GM12865 (cell line): ENCODE data around the gene TMEM139.
"Not testable (repeated sequence)": the region's sequence is repeated elsewhere in the genome, so short reads cannot be mapped to it uniquely, and the experiment has no call there.

Experiments used
- DNase-seq: peaks from one replicate; pipeline ENCODE4 v3.0.0; 2010; ENCODE audit warnings: low read depth
- H3K4me3 ChIP-seq: 2 replicates; pipeline ENCODE4 v1.5.1; 2011; ENCODE audit warnings: mild to moderate bottlenecking, low read depth, low read length, control low read depth
- CTCF ChIP-seq: IDR thresholded peaks from 2 replicates; pipeline ENCODE4 v1.5.1; 2011; ENCODE audit warnings: low read length, control low read depth, low read depth, inconsistent platforms; ENCODE audit not compliant: insufficient read depth; ENCODE audit errors: missing control alignments

The TMEM139 gene

GRCh38 chr7:143257501-143257900 is 27.3 kb upstream of the TMEM139 start:
- DNase-seq, result no peak
- H3K4me3 ChIP-seq, result no peak overlapping the region
- TF ChIP-seq CTCF, result no peak

- no peak for TF ChIP-seq CTCF
- DNase-seq, result peak; percentile 69
- no peak overlapping the region for H3K4me3 ChIP-seq
Observed at GRCh38 chr7:143258831-143259230, 25.9 kb upstream of the TMEM139 start.

- H3K4me3 ChIP-seq, result no peak overlapping the region
- no peak for DNase-seq
- no peak for TF ChIP-seq CTCF
Observed at GRCh38 chr7:143259765-143260164, 25.0 kb upstream of the TMEM139 start.

- DNase-seq, result no peak
- H3K4me3 ChIP-seq, result no peak overlapping the region
- TF ChIP-seq CTCF, result no peak
Observed at GRCh38 chr7:143261901-143262300, 22.9 kb upstream of the TMEM139 start.

GRCh38 chr7:143263266-143264195 is 21.2 kb upstream of the TMEM139 start, which contains the start of gene GSTK1:
TSS of gene GSTK1 (plus strand) at chr7:143263441. CDS start at chr7:143263514, 73 bp downstream.
- TF ChIP-seq CTCF, result no peak
- DNase-seq, result peak; percentile 85
- peak within 1 kb of the TSS; percentile 100 for H3K4me3 ChIP-seq

GRCh38 chr7:143264196-143264568 is 20.6 kb upstream of the TMEM139 start:
- H3K4me3 ChIP-seq, result peak overlapping the region; percentile 100
- DNase-seq, result not testable (repeated sequence)

GRCh38 chr7:143265017-143265693 is 19.6 kb upstream of the TMEM139 start:
- no peak for TF ChIP-seq CTCF
- H3K4me3 ChIP-seq, result no peak overlapping the region
- no peak for DNase-seq
